Measurements from ENCODE around the gene CANT1. TPM values are rescaled to one million over a fixed set of nuclear protein-coding genes. Genes with fewer than 3 reads are reported as not detected.
A peak's percentile ranks its signal among the peaks of the same experiment; 100 is the strongest.

The CANT1 gene
- total and polyA plus RNA-seq, 9 donors = 18.6 to 48.8 (median 33.8) TPM

- intact Hi-C loops (cut with DNase I) = loop anchor here in 1 of 4 donors (10.0 kb wide), 1 partner anchor 385 kb away; no protein-coding TSS in a partner anchor
- 66 to 68% (median 67%) methylated on average over 7 of the region's 7 CpGs for WGBS, 3 donors
Measured at GRCh38 chr17:79010304-79010646, 711 bp upstream of the CANT1 start.

GRCh38 chr17:79008666-79009387 lies 737 bp downstream of the CANT1 start:
- no peaks in the 10 kb centered on the region for H3K27me3 ChIP-seq
- intact Hi-C loops (cut with DNase I) = no loop called here
- H3K9me3 ChIP-seq = no peaks in the 10 kb centered on the region
- no peaks in the 10 kb centered on the region for H3K36me3 ChIP-seq
- DNase-seq = peak in 2 of 5 donors; percentile 13 to 37
- H3K4me1 ChIP-seq (ENCODE audit: insufficient read depth) = peaks cover 14% of the 10 kb centered on the region
- H3K27ac ChIP-seq = peak overlapping the region in 1 of 2 donors; percentile 13
- 28 to 31% (median 30%) methylated on average over 7 of the region's 7 CpGs for WGBS, 3 donors
- TF ChIP-seq CTCF (IDR thresholded peaks at IDR 0.05) = no peak
- no peak for TF ChIP-seq EP300 (IDR thresholded peaks at IDR 0.05)
- TF ChIP-seq POLR2A (IDR thresholded peaks at IDR 0.05) = no peak
- H3K4me3 ChIP-seq = peak overlapping the region; percentile 76

More at GRCh38 chr17:79010304-79010646, 711 bp upstream of the CANT1 start:
- H3K27me3 ChIP-seq = no peaks in the 10 kb centered on the region
- no peaks in the 10 kb centered on the region for H3K9me3 ChIP-seq
- H3K27ac ChIP-seq = peak overlapping the region in 1 of 2 donors; percentile 62
- H3K36me3 ChIP-seq = no peaks in the 10 kb centered on the region
- peaks cover 14% of the 10 kb centered on the region for H3K4me1 ChIP-seq (ENCODE audit: insufficient read depth)
- no peak for TF ChIP-seq EP300 (IDR thresholded peaks at IDR 0.05)
- TF ChIP-seq POLR2A (IDR thresholded peaks at IDR 0.05) = no peak
- no peak for TF ChIP-seq CTCF (IDR thresholded peaks at IDR 0.05)
- DNase-seq = no peak
- H3K4me3 ChIP-seq = peak overlapping the region; percentile 76

- no peak for TF ChIP-seq EP300 (IDR thresholded peaks at IDR 0.05)
- no peak for TF ChIP-seq POLR2A (IDR thresholded peaks at IDR 0.05)
- no peak for TF ChIP-seq CTCF (IDR thresholded peaks at IDR 0.05)
- WGBS, 3 donors = 80 to 83% (median 80%) methylated on average over 21 of the region's 21 CpGs
- Histone ChIP-seq H3K9me3 (no peaks in the 10 kb centered on the region), H3K36me3 (no peaks in the 10 kb centered on the region), H3K27me3 (no peaks in the 10 kb centered on the region), H3K27ac (no peak overlapping the region), H3K4me3 (no peak overlapping the region), H3K4me1 (ENCODE audit: insufficient read depth) (peaks cover 14% of the 10 kb centered on the region)
- intact Hi-C loops (cut with DNase I) = no loop called here
- peak in 2 of 5 donors; percentile 12 to 32 for DNase-seq
Measured at GRCh38 chr17:79007504-79008381, 1.8 kb downstream of the CANT1 start.

GRCh38 chr17:79006794-79007503 lies 2.6 kb downstream of the CANT1 start:
- H3K27ac ChIP-seq = no peak overlapping the region
- H3K36me3 ChIP-seq = no peaks in the 10 kb centered on the region
- TF ChIP-seq CTCF (IDR thresholded peaks at IDR 0.05) (no peak), EP300 (IDR thresholded peaks at IDR 0.05) (no peak), POLR2A (IDR thresholded peaks at IDR 0.05) (no peak)
- no peaks in the 10 kb centered on the region for H3K9me3 ChIP-seq
- 82 to 86% (median 83%) methylated on average over 19 of the region's 19 CpGs for WGBS, 3 donors
- no peaks in the 10 kb centered on the region for H3K27me3 ChIP-seq
- DNase-seq = peak in 3 of 5 donors; percentile 9 to 26 (median 17)
- H3K4me1 ChIP-seq (ENCODE audit: insufficient read depth) = peaks cover 14% of the 10 kb centered on the region
- intact Hi-C loops (cut with DNase I) = no loop called here
- H3K4me3 ChIP-seq = no peak overlapping the region

Data from ovary (tissue), 9 donors.